Measurements from ENCODE around the gene HCN3.
"Not testable (repeated sequence)": the region's sequence is repeated elsewhere in the genome, so short reads cannot be mapped to it uniquely, and the experiment has no call there.

The HCN3 gene

GRCh38 chr1:155313261-155313660, 36.0 kb downstream of the HCN3 start:
- no peak for DNase-seq (ENCODE audit: low read depth)

GRCh38 chr1:155316922-155317321, 39.7 kb downstream of the HCN3 start:
- no peak for DNase-seq (ENCODE audit: low read depth)

- no peak for DNase-seq (ENCODE audit: low read depth)
These were observed 40.8 kb downstream of the HCN3 start for GRCh38 chr1:155318082-155318481.

- DNase-seq (ENCODE audit: low read depth) = no peak
These were observed 42.3 kb downstream of the HCN3 start for GRCh38 chr1:155319536-155319935.

- no peak for DNase-seq (ENCODE audit: low read depth)
These were observed 43.0 kb downstream of the HCN3 start for GRCh38 chr1:155320252-155320651.

DNA sequence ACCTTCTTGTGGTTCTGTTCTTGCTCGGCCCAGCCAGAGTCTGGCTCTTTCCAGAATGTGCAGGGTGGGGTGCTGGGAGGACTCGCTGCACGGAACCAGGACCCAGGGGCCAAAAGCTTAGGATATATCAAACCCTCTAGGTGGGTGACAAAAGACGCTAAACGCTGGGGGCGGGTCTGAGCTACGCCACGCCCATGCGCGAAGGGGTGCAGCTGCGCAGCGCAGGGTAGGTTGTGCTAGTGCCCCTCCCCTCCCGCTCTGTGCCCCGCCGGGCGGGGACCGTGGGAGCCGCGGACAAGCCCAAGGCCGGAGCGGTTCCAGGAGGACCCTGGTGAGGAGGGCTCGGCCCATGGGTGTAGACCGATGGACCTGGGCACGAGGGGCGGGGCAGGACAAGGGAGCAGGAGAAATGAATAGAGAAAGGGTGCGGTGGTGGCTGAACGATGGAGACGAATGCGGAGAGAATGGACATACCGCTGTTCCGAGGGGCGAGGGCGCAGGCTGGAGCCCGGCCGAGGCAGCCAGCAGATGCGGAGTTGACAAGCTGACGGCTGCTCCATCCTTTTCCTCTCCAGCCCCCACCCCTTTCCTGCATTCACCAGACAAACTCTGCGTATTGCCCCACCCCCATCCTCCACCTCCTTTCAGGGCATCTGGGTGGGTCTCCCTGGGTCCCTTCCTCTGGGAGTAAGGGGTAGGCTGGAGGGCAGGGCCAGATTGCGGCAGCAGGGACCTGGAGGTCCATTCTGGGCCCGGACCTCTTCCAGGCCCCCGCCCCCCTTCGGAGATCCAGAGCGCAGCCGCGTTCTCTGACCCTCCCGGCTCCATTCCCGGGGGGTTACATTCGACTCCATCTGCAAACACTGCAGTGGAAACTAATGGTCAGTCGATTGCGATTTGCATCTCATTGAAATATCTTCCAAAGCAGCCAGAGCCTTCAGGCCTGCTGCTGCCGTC, 43.7 kb downstream of the HCN3 start, which contains the start of gene RUSC1:
Gene RUSC1, plus strand, starts transcription at position 234 of the 957 bp plus-strand sequence. CDS start 880 bp downstream, outside the sequence.
- DNase-seq (ENCODE audit: low read depth) = no peak

DNA sequence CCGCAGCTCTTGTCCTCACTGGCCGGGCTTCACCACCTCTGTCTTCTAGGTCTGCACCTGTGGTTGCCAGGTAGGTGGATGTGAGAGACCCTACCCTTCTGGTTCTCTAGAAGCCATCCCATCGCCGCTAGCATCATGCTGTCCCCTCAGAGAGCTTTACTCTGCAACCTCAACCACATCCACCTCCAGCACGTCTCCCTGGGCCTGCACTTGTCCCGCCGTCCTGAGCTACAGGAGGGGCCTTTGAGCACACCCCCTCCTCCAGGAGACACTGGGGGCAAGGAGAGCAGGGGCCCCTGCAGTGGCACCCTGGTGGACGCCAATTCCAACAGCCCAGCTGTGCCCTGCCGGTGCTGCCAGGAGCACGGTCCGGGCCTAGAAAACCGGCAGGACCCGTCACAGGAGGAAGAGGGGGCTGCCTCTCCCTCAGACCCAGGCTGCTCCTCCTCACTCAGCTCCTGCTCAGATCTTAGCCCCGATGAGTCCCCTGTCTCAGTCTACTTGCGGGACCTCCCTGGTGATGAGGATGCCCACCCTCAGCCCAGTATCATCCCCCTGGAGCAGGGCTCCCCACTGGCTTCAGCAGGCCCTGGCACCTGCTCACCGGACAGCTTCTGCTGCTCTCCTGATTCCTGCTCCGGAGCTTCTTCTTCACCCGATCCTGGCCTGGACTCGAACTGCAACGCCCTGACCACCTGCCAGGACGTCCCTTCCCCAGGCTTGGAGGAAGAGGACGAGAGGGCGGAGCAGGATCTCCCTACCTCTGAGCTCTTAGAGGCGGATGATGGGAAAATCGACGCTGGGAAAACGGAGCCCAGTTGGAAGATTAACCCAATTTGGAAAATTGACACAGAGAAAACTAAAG, 44.6 kb downstream of the HCN3 start:
- no peak for DNase-seq (ENCODE audit: low read depth)

- DNase-seq (ENCODE audit: low read depth) = no peak
These were observed 45.3 kb downstream of the HCN3 start for GRCh38 chr1:155322571-155322952.

DNA sequence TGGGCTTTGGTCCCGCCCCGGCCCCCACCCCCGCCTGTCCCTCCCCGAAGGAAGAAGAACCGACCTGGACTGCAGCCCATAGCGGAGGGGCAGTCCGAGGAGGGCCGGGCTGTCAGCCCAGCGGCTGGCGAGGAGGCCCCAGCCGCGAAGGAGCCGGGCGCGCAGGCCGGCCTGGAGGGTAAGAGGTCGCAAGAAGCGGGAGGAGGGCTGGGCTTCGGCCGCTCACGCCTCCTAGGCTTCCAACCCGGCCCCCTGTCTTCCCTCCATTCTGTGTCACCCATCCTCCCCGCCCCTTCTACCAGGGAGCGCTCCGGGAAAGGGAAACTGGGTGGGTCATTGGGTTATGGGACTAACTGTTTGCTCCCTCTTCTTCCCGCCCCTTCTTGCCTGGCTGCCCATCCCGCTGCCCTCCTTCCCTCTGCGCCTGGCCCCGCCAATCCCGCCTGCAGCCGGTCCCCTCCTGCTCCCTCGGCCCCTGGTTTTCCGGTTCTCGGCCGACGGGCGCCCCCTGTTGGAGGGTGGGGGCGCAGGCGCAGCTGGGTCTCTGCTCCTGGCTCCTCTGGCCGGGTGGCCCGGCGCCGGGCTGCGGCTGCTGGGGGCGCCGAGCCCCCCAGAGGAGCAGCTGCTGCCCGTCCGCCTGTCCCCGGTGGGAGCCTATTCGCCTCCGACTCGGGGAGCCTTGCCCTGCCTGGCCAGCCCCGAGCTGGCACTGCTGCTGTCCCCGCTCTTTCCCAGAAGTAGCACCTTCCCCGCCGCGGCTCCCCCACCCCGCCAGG, 45.9 kb downstream of the HCN3 start:
- peak; percentile 89 for DNase-seq (ENCODE audit: low read depth)

- peak; percentile 67 for DNase-seq (ENCODE audit: low read depth)
These were observed 46.4 kb downstream of the HCN3 start for GRCh38 chr1:155323729-155324036.

DNA sequence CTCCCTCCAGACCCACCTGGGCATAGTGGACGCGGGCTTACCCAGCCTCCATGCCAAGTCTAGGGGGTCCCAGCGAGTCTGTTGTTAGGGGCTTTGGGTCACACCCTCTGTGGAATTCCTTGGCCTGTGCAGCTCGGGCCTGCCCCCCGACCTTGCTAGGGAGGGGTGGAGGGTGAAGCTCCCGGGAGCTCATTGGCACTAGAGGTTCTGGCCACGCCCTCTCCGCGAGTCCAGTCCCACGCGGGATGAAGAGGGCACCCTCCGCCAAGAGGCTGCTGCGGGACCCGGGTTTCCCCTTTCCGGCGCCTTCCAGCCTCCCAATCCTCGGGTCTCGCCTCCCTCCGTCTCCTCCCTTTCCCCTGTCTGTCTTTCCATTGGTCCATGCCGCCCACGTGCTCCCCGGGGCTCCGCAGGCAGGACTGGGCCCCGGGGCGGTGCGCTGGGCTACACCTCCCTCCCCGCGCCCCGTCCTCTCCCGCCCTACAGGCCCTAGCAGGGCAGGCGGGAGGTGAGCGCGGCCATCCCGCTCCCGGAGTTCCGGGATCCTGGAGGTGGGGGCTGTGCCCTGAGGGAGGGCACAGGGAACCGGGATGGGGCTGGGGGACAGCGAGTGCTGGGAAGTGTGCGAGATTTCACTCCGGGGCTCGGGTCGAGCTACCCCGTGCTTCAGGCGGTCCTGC, 46.9 kb downstream of the HCN3 start:
- DNase-seq (ENCODE audit: low read depth) = peak; percentile 91

GRCh38 chr1:155324717-155325602, 47.7 kb downstream of the HCN3 start:
- no peak for DNase-seq (ENCODE audit: low read depth)

DNA sequence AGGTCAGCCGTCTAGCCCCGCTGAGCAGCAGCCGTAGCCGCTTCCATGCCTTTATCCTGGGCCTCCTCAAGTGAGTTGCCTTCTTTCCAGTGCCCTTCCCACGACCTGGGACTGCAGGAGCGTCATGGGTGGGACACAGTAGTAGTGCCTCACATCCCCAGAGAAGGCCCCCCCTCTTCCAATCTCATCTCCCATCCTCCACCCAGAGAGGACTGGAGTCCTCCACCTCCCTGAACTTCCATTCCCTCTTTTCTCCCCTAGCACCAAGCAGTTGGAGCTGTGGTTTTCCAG, 48.3 kb downstream of the HCN3 start:
- no peak for DNase-seq (ENCODE audit: low read depth)

DNA sequence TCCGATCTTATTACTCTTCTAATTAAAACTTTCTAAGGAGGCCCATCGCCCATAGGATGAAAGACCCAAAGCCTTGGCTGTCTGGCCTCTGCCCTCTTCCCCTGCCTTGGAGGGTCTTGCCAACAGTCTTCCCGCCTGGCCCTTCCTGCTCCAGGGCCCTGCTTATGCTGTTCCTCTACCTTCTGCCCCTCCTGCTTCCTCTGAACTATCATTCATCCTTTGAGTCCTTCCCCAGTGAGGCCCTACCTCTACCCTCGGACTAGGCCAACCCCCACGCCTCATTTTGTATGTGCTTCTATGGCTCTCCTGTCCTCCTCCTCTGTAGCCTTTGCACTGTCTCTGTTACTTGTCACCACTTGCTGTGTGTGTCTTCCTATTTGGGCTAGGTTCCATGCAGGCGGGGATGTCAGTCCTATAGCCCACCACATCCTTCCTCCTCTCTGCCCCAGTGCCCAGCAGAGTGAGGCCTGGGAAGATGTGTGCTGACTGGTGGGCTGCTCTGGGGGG, 48.8 kb downstream of the HCN3 start:
- DNase-seq (ENCODE audit: low read depth) = no peak

DNA sequence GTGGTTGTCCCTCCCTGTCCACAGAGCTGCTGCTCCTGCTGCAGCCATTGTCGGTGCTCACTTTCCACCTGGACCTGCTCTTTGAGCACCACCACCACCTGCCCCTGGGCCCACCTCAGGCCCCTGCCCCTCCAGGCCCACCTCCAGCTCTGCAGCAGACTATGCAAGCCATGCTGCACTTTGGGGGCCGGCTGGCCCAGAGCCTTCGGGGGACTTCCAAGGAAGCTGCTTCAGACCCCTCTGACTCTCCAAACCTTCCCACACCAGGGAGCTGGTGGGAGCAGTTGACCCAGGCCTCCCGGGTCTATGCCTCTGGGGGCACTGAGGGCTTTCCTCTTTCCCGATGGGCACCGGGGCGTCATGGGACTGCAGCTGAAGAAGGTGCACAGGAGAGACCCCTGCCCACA, 49.4 kb downstream of the HCN3 start:
- DNase-seq (ENCODE audit: low read depth) = no peak

GRCh38 chr1:155327981-155328380, 50.7 kb downstream of the HCN3 start:
- no peak for DNase-seq (ENCODE audit: low read depth)

DNA sequence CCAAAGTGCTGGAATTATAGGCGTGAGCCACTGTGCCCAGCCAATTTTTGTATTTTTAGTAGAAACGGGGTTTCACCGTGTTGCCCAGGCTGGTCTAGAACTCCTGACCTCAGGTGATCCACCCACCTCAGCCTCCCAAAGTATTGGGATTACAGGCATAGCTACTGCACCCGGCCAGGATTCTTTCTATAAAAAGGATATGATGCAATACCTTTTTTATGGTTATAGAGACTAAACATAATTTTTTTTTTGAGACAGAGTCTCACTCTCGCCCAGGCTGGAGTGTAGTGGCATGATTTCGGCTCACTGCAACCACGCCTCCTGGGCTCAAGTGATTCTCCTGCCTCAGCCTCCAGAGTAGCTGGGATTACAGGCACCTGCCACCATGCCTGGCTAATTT, 51.6 kb downstream of the HCN3 start:
- DNase-seq (ENCODE audit: low read depth) = not testable (repeated sequence)

DNA sequence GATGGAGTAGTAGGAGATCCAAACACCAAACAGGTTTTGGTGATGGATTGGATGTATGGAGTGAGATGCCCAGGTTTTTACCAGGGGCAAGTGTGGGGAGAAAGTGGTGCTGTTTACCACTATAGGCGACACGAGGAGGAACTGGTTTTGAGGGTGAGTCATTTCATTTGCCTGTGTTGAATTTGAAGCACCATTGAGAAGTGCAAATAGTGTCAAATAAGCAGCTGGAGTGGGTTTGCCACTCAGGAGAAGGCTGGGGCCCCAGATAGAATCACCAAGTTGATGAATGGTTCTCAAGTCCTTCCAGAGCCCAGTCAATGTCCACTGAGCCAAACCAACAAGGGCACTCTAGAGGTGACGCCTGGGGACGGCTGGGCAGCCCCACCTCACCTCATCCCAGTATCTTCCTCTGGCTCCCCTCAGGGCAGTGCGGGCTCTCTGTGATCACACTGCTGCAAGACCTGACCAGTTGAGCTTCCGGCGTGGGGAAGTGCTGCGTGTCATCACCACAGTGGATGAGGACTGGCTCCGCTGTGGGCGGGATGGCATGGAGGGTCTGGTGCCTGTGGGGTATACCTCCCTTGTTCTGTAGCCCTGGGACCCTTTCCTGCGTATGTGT, 52.8 kb downstream of the HCN3 start:
- no peak for DNase-seq (ENCODE audit: low read depth)

DNA sequence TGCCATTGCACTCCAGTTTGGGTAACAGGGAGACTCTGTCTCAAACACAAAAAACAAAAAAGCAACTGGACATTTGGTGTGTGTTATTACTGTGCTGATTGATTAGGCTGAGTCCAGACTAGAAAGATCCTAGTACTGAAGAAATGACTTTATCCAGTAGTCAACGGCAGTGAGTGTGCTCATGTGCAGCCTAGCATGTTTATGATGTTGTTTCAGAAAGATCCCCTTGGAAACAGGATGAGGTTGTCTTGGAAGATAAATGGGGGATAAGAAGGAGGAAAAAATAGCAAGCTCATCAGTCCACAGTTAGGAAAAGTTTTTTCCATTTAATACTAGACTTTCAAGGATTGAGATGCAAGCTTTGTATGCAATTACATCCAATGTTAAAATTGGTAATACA, 57.7 kb downstream of the HCN3 start:
- no peak for DNase-seq (ENCODE audit: low read depth)

Data from GM04503 (cell line).